SK-N-SH treated with all-trans-retinoic acid at 6 μM for 48 hours (cell line): Measurements from ENCODE around the gene SMARCD2.

Source experiments
- ARNTL ChIP-seq: fragments of 450-650 bp; formaldehyde crosslinking; IDR thresholded peaks from 2 replicates; pipeline ENCODE4 v1.5.0; 2020; ENCODE audit warnings: low read depth, mild to moderate bottlenecking, moderate library complexity, borderline replicate concordance
- ESRRG ChIP-seq: fragments of 250-450 bp; sonication (Bioruptor Pico); IDR thresholded peaks from 2 replicates; pipeline ENCODE4 v1.6.1; 2021; ENCODE audit warnings: mild to moderate bottlenecking
- ZNF565 ChIP-seq: fragments of 450-650 bp; formaldehyde crosslinking; conservative IDR thresholded peaks from 2 replicates; pipeline ENCODE4 v1.5.0; 2020; ENCODE audit warnings: low read depth, mild to moderate bottlenecking, moderate library complexity
- ZNF70 ChIP-seq: fragments of 450-650 bp; formaldehyde crosslinking; IDR thresholded peaks from 2 replicates; pipeline ENCODE4 v1.5.0; 2020; ENCODE audit warnings: mild to moderate bottlenecking, moderate library complexity
- TF ChIP-seq, protein P1 (sequence below): fragments of 250-450 bp; sonication (Bioruptor Pico); IDR thresholded peaks from 2 replicates; pipeline ENCODE4 v1.5.1; 2021; ENCODE audit warnings: mild to moderate bottlenecking, moderate library complexity

DNA sequence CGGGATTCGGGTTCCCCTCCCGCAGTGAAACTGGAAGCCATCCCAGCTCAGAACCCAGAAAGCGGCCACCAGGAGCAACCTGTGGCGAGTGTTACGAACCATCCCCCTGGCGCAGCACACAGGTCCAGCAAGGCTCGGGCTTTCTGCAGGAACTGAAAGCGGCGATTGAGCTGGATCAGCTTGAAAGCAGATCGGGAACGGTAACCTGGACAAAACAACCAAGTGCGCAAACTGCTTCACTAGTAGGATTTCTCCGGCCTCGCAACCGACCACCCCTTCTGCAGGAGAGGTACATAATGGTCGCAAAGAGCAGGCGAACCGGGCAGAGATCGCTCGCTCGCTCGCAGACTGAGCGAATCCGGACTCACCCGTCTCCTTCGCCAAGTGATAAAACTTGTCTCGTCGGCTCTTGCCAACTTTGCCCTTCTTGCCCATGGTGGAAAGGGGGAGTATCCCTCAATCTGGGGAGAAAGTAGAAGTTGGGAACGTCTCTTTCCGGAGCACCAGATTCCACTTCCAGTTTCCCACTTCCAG lies 15.9 kb downstream of the SMARCD2 start:
- TF ChIP-seq, protein P1, sequence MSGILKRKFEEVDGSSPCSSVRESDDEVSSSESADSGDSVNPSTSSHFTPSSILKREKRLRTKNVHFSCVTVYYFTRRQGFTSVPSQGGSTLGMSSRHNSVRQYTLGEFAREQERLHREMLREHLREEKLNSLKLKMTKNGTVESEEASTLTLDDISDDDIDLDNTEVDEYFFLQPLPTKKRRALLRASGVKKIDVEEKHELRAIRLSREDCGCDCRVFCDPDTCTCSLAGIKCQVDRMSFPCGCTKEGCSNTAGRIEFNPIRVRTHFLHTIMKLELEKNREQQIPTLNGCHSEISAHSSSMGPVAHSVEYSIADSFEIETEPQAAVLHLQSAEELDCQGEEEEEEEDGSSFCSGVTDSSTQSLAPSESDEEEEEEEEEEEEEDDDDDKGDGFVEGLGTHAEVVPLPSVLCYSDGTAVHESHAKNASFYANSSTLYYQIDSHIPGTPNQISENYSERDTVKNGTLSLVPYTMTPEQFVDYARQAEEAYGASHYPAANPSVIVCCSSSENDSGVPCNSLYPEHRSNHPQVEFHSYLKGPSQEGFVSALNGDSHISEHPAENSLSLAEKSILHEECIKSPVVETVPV (CRISPR knock-in tag) = no peak
- no peak for TF ChIP-seq ZNF70
- TF ChIP-seq ESRRG (CRISPR knock-in tag) = no peak
- no peak for TF ChIP-seq ZNF565 (CRISPR knock-in tag)
- no peak for TF ChIP-seq ARNTL
